Posterior cingulate gyrus (tissue), 11 donors: ENCODE measurements around the gene SRRM2.

Experiments
- DNase-seq, 10 donors: peaks; one replicate each; pipeline versions ENCODE4 v3.0.0 to v3.0.0-alpha.2; 2020 to 2021; ENCODE audit warnings: mixed read lengths in 3 of 10
- intact Hi-C: fragments of 100-400 bp; cut with DNase I; formaldehyde crosslinking; loops from one replicate; pipeline ENCODE4 v1.15.1; 2023

SRRM2 gene

GRCh38 chr16:2753733-2754020 lies 1.2 kb downstream of the SRRM2 start:
- intact Hi-C loops = loop anchor here (5.0 kb wide), 1 partner anchor 61 kb away; no protein-coding TSS in a partner anchor
- DNase-seq = peak in 3 of 10 donors; percentile 58 to 83 (median 67)

DNA sequence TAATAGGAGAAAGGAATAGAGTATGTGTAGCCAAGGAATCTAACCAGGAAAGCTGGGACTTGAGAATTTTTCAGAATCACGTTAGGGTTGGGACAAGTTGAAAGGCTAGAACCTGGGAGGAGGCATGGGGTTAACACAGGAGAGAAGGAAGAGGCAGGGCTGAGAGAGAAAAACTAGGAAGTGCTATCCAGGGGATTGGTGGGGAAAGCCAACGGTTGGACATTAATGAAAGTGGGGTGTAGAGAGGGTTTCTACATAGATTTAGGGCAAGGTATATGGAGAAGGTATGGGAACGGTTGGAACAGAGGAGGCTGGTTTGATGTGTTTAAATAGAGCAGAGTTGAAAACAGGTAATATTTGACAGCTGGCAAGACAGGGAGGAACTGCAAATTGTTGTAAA lies 2.7 kb downstream of the SRRM2 start:
- DNase-seq = peak in 1 of 10 donors; percentile 3
- intact Hi-C loops = no loop called here

- peak in 3 of 10 donors; percentile 65 to 74 (median 72) for DNase-seq
These were observed 4.0 kb downstream of the SRRM2 start for GRCh38 chr16:2756288-2757015.

DNA sequence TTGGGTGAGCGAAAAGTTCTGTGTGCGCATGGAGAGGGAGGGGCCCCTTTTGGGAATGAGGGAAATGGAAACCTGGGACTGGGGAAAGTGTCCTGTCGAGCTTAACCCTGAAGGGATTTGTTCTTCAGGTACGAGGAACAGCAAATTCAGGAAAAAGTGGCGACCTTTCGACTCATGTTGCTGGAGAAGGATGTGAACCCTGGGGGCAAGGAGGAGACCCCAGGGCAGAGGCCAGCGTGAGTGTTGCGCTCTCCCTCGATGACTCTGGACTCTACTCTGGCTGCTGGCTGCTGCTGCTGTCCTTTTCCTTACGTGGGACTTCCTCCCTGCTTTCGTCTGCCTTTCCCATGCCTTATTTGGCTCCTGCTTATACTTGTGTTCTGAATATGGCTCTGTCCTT lies 4.9 kb downstream of the SRRM2 start:
- peak in 2 of 10 donors; percentile 2 to 46 for DNase-seq
- intact Hi-C loops = no loop called here

More at GRCh38 chr16:2756288-2757015, 4.0 kb downstream of the SRRM2 start:
- intact Hi-C loops = no loop called here

- intact Hi-C loops = no loop called here
- peak in 1 of 10 donors; percentile 36 for DNase-seq
These were observed 9.0 kb downstream of the SRRM2 start for GRCh38 chr16:2761472-2761871.

DNA sequence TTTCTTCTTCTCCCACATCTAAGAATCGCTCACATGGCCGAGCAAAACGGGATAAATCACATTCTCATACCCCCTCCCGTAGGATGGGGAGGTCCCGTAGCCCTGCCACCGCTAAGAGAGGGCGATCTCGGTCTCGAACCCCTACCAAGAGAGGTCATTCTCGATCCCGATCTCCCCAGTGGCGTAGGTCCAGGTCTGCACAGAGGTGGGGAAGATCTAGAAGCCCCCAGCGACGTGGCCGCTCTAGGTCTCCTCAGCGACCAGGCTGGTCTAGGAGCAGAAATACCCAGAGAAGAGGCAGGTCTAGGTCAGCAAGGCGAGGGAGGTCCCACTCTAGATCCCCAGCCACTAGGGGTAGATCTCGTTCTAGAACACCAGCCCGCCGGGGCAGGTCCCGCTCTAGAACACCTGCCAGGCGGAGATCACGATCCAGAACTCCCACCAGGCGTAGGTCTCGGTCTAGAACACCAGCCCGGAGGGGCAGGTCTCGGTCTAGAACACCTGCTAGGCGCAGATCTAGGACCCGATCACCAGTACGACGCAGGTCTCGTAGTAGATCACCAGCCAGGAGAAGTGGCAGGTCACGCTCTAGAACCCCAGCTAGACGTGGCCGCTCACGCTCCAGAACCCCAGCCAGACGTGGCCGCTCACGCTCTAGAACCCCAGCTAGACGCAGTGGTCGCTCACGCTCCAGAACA lies 9.6 kb downstream of the SRRM2 start:
- DNase-seq = peak in 3 of 10 donors; percentile 27 to 76 (median 62)
- intact Hi-C loops = no loop called here

GRCh38 chr16:2762711-2763110 lies 10.3 kb downstream of the SRRM2 start:
- DNase-seq = peak in 2 of 10 donors; percentile 14 to 54
- intact Hi-C loops = no loop called here

GRCh38 chr16:2763173-2763572 lies 10.7 kb downstream of the SRRM2 start:
- peak in 1 of 10 donors; percentile 47 for DNase-seq
- intact Hi-C loops = no loop called here

GRCh38 chr16:2764718-2765117 lies 12.3 kb downstream of the SRRM2 start:
- peak in 1 of 10 donors; percentile 1 for DNase-seq
- intact Hi-C loops = no loop called here

GRCh38 chr16:2765462-2766404 lies 13.3 kb downstream of the SRRM2 start:
- DNase-seq = peak in 3 of 10 donors; percentile 54 to 76 (median 75)
- intact Hi-C loops = no loop called here

DNA sequence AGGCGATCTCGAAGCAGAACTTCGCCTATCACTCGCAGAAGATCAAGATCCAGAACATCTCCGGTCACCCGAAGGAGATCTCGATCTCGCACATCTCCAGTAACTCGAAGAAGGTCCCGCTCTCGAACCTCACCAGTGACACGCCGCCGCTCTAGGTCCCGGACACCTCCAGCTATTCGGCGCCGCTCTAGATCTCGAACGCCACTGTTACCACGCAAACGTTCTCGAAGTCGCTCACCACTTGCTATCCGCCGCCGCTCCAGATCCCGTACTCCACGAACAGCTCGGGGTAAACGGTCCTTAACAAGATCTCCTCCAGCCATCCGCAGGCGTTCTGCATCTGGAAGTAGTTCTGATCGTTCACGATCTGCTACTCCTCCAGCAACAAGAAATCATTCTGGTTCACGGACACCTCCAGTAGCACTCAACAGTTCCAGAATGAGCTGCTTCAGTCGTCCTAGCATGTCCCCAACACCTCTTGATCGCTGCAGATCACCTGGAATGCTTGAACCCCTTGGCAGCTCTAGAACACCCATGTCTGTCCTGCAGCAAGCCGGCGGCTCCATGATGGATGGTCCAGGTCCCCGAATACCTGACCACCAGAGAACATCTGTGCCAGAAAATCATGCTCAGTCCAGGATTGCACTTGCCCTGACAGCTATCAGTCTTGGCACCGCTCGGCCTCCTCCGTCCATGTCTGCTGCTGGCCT lies 14.1 kb downstream of the SRRM2 start:
- peak in 3 of 10 donors; percentile 56 to 75 (median 62) for DNase-seq
- intact Hi-C loops = no loop called here

DNA sequence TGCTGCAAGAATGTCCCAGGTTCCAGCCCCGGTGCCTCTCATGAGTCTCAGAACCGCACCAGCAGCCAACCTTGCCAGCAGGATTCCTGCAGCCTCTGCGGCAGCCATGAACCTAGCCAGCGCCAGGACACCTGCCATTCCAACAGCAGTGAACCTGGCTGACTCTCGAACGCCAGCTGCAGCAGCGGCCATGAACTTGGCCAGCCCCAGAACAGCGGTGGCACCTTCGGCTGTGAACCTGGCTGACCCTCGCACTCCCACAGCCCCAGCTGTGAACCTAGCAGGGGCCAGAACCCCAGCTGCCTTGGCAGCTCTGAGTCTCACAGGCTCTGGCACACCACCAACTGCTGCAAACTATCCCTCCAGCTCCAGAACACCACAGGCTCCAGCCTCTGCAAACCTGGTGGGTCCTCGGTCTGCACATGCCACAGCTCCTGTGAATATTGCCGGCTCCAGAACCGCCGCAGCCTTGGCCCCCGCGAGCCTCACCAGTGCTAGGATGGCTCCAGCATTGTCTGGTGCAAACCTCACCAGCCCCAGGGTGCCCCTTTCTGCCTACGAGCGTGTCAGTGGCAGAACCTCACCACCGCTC lies 14.8 kb downstream of the SRRM2 start:
- DNase-seq = peak in 3 of 10 donors; percentile 54 to 84 (median 72)
- intact Hi-C loops = no loop called here

GRCh38 chr16:2767891-2768290 lies 15.5 kb downstream of the SRRM2 start:
- intact Hi-C loops = no loop called here
- DNase-seq = peak in 3 of 10 donors; percentile 47 to 69 (median 66)

GRCh38 chr16:2768403-2769089 lies 16.1 kb downstream of the SRRM2 start:
- peak in 3 of 10 donors; percentile 47 to 61 (median 52) for DNase-seq
- intact Hi-C loops = no loop called here

DNA sequence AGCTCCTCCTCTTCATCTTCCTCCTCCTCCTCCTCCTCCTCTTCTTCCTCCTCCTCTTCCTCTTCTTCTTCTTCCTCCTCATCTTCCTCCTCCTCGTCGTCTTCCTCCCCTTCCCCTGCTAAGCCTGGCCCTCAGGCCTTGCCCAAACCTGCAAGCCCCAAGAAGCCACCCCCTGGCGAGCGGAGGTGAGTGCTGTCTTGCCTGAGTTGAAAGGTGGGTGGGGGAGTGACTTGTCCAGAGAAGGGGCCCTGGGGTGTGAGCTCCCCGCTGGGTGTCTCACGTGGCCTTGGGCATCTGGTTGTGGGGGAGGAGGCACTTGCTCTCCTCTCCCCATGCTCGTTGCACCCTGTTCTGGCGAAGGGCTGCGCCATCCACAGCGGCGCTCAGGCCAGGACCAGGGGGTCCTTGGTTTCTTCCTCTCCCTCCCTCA lies 16.7 kb downstream of the SRRM2 start:
- intact Hi-C loops = no loop called here
- peak in 3 of 10 donors; percentile 52 to 65 (median 64) for DNase-seq

- DNase-seq = peak in 2 of 10 donors; percentile 32 to 81
These were observed 17.2 kb downstream of the SRRM2 start for GRCh38 chr16:2769675-2770056.

GRCh38 chr16:2770057-2770951 lies 17.9 kb downstream of the SRRM2 start:
- intact Hi-C loops = no loop called here
- DNase-seq = peak in 3 of 10 donors; percentile 64 to 76 (median 71)

More at GRCh38 chr16:2769675-2770056, 17.2 kb downstream of the SRRM2 start:
- intact Hi-C loops = no loop called here
